Activated CD8-positive, alpha-beta T cell treated with anti-CD3 and anti-CD28 coated beads, Interleukin-2, amount 10 ng/mL, durations not matched to agents 7 days and 5 days (primary cell): ENCODE results near the gene LCN15. TPM values are rescaled to one million over a fixed set of nuclear protein-coding genes. Genes with fewer than 3 reads are reported as not detected.

ENCODE experiments used
- ATAC-seq: fragments of 150-1000 bp; cut with Tn5 transposase; one replicate; pipeline ENCODE4 v1.10.0; 2021; ENCODE audit warnings: moderate library complexity
- CTCF ChIA-PET: fragments of 350-600 bp; sonication (Branson Sonifier 250); formaldehyde crosslinking; loops from one replicate; lab custom pipeline; 2021; ENCODE audit warnings: antibody characterized with exemption; lab: Charles Lee
- POLR2A ChIA-PET: fragments of 350-600 bp; sonication (Branson Sonifier 250); formaldehyde crosslinking; loops from one replicate; lab custom pipeline; 2021; ENCODE audit warnings: antibody characterized with exemption; lab: Charles Lee
- DNase-seq: peaks from one replicate; pipeline ENCODE4 v3.0.0-alpha.2; 2020
- H3K27ac Mint-ChIP-seq: one replicate; pipeline ENCODE4 v1.8.0; 2021; ENCODE audit warnings: mild to moderate bottlenecking, mixed read lengths
- H3K27me3 Mint-ChIP-seq: one replicate; pipeline ENCODE4 v1.8.0; 2021; ENCODE audit warnings: low read depth, mixed read lengths
- H3K36me3 Mint-ChIP-seq: one replicate; pipeline ENCODE4 v1.8.0; 2021; ENCODE audit warnings: low read depth, mixed read lengths
- H3K4me1 Mint-ChIP-seq: one replicate; pipeline ENCODE4 v1.8.0; 2021; ENCODE audit warnings: low read depth, mixed read lengths
- H3K4me3 Mint-ChIP-seq: one replicate; pipeline ENCODE4 v1.8.0; 2021; ENCODE audit warnings: mild to moderate bottlenecking, mixed read lengths
- H3K9me3 Mint-ChIP-seq: one replicate; pipeline ENCODE4 v1.8.0; 2022; ENCODE audit warnings: mixed read lengths; ENCODE audit not compliant: insufficient read depth
- total RNA-seq, 2 experiments: library from RNA; stranded (reverse); gene quantifications; one replicate each; pipeline ENCODE4 v1.2.3, GENCODE V29; 2021

Gene LCN15
- total RNA-seq, 2 experiments from 2014 or later = not detected

DNA sequence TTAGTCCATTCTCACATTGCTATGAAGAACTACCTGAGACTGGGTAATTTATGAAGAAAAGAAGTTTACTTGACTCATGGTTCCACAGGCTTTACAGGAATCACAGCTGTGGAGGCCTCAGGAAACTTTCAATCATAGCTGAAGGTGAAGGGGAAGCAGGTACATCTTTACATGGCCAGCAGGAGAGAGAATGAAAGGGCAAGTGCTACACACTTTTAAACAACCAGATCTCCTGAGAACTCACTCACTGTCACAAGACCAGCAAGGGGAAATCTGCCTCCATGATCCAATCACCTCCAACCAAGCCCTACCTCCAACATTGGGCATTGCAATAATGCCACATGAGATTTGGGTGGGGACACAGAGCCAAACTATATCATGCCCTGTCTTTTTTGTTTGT, 12.5 kb downstream of the LCN15 start:
- DNase-seq (no peak), ATAC-seq (no peak)
- Mint-ChIP-seq H3K9me3 (peaks cover 9% of the 10 kb centered on the region), H3K4me3 (no peak overlapping the region), H3K4me1 (peaks cover 6% of the 10 kb centered on the region), H3K27me3 (peaks cover 12% of the 10 kb centered on the region), H3K27ac (no peak overlapping the region), H3K36me3 (peaks cover 12% of the 10 kb centered on the region)
- CTCF ChIA-PET = interaction anchor here (2.0 to 2.8 kb wide), 2 partner anchors 9 to 23 kb away, joined by 8 to 14 read pairs; no protein-coding TSS in a partner anchor
- POLR2A ChIA-PET = no interaction called here

DNA sequence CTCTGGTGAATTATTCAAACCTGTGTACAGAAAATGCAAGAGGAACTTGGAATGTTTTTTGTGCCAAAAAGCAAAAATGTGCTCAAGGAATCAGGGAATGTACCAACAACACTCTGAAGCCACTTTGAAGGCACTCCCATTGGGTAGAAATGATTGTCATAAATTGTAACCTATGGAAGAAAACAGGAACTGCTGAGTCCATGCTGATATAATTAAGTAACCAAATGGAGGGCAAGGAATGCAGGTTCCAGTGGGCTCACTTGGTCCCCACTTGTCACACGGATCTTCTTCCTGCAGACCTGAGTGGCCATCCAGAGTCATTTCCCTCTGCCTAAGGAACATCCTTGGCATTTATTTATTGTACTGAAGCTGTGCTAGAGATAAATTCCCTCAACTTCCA, 13.1 kb downstream of the LCN15 start:
- no peak overlapping the region for H3K4me3 Mint-ChIP-seq
- peaks cover 6% of the 10 kb centered on the region for H3K4me1 Mint-ChIP-seq
- ChIA-PET POLR2A (interaction anchor here (1.8 kb wide), 1 partner anchor 23 kb away, joined by 11 read pairs; no protein-coding TSS in a partner anchor), CTCF (interaction anchor here (2.0 to 2.8 kb wide), 2 partner anchors 9 to 22 kb away, joined by 8 to 14 read pairs; no protein-coding TSS in a partner anchor)
- DNase-seq (no peak), ATAC-seq (no peak)
- peaks cover 9% of the 10 kb centered on the region for H3K9me3 Mint-ChIP-seq
- peaks cover 12% of the 10 kb centered on the region for H3K36me3 Mint-ChIP-seq
- H3K27ac Mint-ChIP-seq = no peak overlapping the region
- peaks cover 12% of the 10 kb centered on the region for H3K27me3 Mint-ChIP-seq

GRCh38 chr9:136750526-136750925, 13.8 kb downstream of the LCN15 start:
- Mint-ChIP-seq H3K4me1 (peaks cover 6% of the 10 kb centered on the region), H3K27ac (no peak overlapping the region), H3K4me3 (no peak overlapping the region), H3K36me3 (peaks cover 12% of the 10 kb centered on the region), H3K9me3 (peaks cover 9% of the 10 kb centered on the region), H3K27me3 (peaks cover 12% of the 10 kb centered on the region)
- ATAC-seq = no peak
- POLR2A ChIA-PET = interaction anchor here (1.8 kb wide), 1 partner anchor 22 kb away, joined by 11 read pairs; no protein-coding TSS in a partner anchor
- no peak for DNase-seq
- CTCF ChIA-PET = interaction anchor here (0.7 to 2.8 kb wide), 4 partner anchors 10 to 296 kb away, joined by 3 to 14 read pairs (median 6); partner anchors contain the start of gene NPDC1

- no peak for ATAC-seq
- DNase-seq = no peak
- peaks cover 12% of the 10 kb centered on the region for H3K36me3 Mint-ChIP-seq
- H3K4me3 Mint-ChIP-seq = no peak overlapping the region
- ChIA-PET POLR2A (interaction anchor here (1.8 kb wide), 1 partner anchor 21 kb away, joined by 11 read pairs; no protein-coding TSS in a partner anchor), CTCF (interaction anchor here (2.8 kb wide), 1 partner anchor 20 kb away, joined by 14 read pairs; no protein-coding TSS in a partner anchor)
- H3K4me1 Mint-ChIP-seq = peaks cover 6% of the 10 kb centered on the region
- peaks cover 9% of the 10 kb centered on the region for H3K9me3 Mint-ChIP-seq
- H3K27ac Mint-ChIP-seq = peak overlapping the region; percentile 30
- H3K27me3 Mint-ChIP-seq = peaks cover 12% of the 10 kb centered on the region
Observed at GRCh38 chr9:136748666-136749611, 15.4 kb downstream of the LCN15 start.

DNA sequence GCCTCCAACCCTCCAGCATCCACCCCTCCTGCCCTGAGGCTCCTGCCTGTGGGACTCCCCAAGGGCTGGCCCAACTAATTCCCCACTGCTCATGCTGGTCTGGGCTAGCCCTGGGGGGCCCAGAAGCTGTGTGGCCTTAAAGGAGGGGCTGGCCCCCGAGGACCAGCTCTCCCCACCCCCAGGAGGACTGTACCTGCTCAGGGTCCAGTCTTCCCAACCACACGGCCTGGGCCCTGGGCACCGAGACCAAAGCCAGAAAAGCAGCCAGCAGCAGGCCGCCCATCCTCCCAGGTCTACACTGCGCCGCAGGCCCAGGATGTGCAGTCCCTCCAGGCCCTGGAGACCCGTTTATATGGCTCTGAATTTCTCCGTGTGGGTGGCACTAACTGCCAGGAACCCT, 16.1 kb downstream of the LCN15 start, which contains the start of gene LCN6:
Gene LCN6, minus strand, starts transcription at position 325 of the 400 bp plus-strand sequence. Its CDS starts 42 bp downstream, at position 283.
- peak within 1 kb of the TSS; percentile 30 for H3K27ac Mint-ChIP-seq
- POLR2A ChIA-PET = no interaction called here
- no peak for ATAC-seq

DNA sequence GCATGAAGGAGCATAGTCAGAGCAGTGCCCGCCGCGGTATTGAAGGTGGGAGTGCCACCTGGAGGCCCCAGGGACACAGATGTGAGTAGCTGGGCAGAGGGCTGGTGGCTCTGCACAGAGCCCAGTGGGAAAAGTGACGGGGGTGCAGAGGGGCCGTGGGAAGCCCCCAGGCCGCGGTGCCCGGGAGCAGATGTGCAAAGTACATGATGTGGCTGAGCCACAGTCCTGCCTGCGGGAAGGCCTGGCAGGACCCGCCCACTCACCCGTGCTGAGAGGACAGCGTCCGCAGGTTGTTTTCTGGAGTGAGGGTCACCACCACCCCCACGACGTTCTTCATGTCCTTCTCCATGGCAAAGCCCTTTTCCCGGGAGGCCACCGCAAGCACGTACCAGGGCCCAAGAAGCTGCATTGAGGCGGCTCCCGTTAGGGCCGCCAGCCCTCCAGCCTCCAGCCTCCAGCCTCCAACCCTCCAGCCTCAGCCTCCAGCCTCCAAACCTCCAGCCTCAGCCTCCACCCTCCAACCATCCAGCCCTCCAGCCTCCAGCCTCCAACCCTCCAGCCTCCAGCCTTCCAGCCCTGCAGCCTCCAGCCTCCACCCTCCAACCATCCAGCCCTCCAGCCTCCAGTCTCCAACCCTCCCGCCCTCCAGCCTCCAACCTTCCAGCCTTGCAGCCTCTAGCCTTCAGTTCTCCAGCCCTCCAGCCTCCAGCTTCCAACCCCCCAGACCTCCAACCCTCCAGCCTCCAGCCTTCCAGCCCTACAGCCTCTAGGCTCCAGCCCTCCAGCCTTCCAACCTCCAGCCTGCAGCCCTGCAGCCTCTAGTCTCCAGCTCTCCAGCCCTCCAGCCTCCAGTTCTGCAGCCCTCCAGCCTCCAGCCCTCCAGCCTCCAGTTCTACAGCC, 16.9 kb downstream of the LCN15 start:
- Mint-ChIP-seq H3K9me3 (peaks cover 3% of the 10 kb centered on the region), H3K27ac (no peak overlapping the region), H3K4me3 (no peak overlapping the region), H3K4me1 (peaks cover 6% of the 10 kb centered on the region), H3K27me3 (peaks cover 11% of the 10 kb centered on the region), H3K36me3 (peaks cover 11% of the 10 kb centered on the region)
- ChIA-PET CTCF (interaction anchor here (0.7 to 0.9 kb wide), 2 partner anchors 13 to 172 kb away, joined by 3 to 4 read pairs; no protein-coding TSS in a partner anchor), POLR2A (no interaction called here)
- ATAC-seq = no peak
- no peak for DNase-seq

More for the DNA sequence above, 16.1 kb downstream of the LCN15 start, which contains the start of gene LCN6:
- no peak for DNase-seq
- Mint-ChIP-seq H3K4me1 (peaks cover 6% of the 10 kb centered on the region), H3K27me3 (peaks cover 12% of the 10 kb centered on the region), H3K4me3 (no peak within 1 kb of the TSS), H3K9me3 (peaks cover 9% of the 10 kb centered on the region), H3K36me3 (peaks cover 12% of the 10 kb centered on the region)
- CTCF ChIA-PET = no interaction called here

DNA sequence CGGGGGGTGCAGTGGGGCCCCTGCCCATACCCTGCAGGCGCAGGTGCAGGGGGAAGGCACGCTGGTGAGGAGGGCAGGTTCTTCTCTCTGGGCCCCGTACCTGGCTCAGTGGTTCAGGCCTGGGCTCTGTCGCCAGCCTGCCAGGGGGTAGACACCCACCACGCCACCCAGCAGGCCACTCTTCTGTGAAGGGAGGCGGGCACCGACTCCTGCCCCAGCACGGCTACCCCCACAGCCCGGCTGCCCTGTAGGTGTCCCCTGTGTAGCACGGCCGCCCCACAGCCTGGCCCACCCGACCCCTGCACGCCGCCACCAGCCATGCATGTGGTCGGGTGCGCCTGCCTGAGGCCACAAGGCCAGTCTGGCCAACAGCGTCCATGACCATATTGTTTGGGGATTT, 17.7 kb downstream of the LCN15 start:
- Mint-ChIP-seq H3K27me3 (peaks cover 4% of the 10 kb centered on the region), H3K9me3 (no peaks in the 10 kb centered on the region), H3K36me3 (peaks cover 5% of the 10 kb centered on the region), H3K4me1 (peaks cover 10% of the 10 kb centered on the region), H3K27ac (no peak overlapping the region), H3K4me3 (no peak overlapping the region)
- ATAC-seq (no peak), DNase-seq (no peak)
- ChIA-PET POLR2A (interaction anchor here (0.6 kb wide), 1 partner anchor 62 kb away, joined by 3 read pairs; no protein-coding TSS in a partner anchor), CTCF (no interaction called here)

GRCh38 chr9:136746155-136746490, 18.2 kb downstream of the LCN15 start:
- H3K4me1 Mint-ChIP-seq = peaks cover 13% of the 10 kb centered on the region
- ChIA-PET CTCF (no interaction called here), POLR2A (interaction anchor here (0.6 kb wide), 1 partner anchor 62 kb away, joined by 3 read pairs; no protein-coding TSS in a partner anchor)
- H3K4me3 Mint-ChIP-seq = no peak overlapping the region
- peaks cover 2% of the 10 kb centered on the region for H3K27me3 Mint-ChIP-seq
- H3K27ac Mint-ChIP-seq = no peak overlapping the region
- DNase-seq (no peak), ATAC-seq (no peak)
- no peaks in the 10 kb centered on the region for H3K9me3 Mint-ChIP-seq
- no peaks in the 10 kb centered on the region for H3K36me3 Mint-ChIP-seq

GRCh38 chr9:136745389-136746154, 18.7 kb downstream of the LCN15 start:
- ChIA-PET POLR2A (interaction anchor here (0.6 kb wide), 1 partner anchor 63 kb away, joined by 3 read pairs; no protein-coding TSS in a partner anchor), CTCF (no interaction called here)
- Mint-ChIP-seq H3K27ac (no peak overlapping the region), H3K4me1 (peaks cover 12% of the 10 kb centered on the region), H3K27me3 (peaks cover 2% of the 10 kb centered on the region), H3K4me3 (no peak overlapping the region), H3K36me3 (no peaks in the 10 kb centered on the region), H3K9me3 (no peaks in the 10 kb centered on the region)
- DNase-seq (no peak), ATAC-seq (no peak)

GRCh38 chr9:136744773-136745172, 19.5 kb downstream of the LCN15 start:
- Mint-ChIP-seq H3K27me3 (peaks cover 2% of the 10 kb centered on the region), H3K36me3 (no peaks in the 10 kb centered on the region), H3K27ac (no peak overlapping the region), H3K9me3 (no peaks in the 10 kb centered on the region), H3K4me1 (peaks cover 7% of the 10 kb centered on the region), H3K4me3 (no peak overlapping the region)
- DNase-seq = no peak
- no peak for ATAC-seq
- CTCF ChIA-PET = no interaction called here
- POLR2A ChIA-PET = no interaction called here
